ENCODE results near the gene PCDHGA10.

DNA sequence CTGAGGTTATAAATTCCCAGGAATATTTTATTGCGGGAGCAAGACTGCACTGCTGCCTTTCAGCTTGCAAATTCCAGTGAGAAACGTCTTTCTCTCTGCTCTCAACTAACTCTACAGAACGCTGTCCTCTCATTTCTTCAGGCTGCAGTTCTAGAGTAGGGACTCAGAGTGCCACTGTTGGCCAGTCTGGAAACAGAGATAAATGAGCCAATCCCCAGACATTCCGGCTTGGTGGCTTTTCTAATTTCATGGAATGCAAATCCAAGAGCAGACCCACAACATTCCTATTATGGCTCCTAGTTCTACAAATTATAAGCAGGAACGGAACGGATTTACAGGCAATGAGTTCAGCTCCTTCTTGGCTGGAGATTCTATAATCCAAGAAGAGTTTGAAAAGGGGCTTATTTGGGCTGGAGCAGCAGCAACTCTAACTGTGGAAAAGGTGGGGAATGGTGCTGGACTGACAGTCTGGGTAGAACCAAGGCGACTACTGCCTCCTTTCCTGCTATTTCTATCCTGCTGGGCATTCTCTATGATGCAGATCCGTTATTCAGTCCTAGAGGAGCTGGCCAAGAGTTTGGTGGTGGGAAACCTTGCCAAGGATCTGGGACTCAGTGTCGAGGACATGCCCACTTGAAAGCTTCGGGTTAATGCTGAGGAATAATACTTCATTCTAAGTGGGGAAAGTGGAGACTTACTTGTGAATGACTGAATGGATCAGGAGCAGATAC, 26.8 kb downstream of the PCDHGA10 start:
- TF ChIP-seq, protein P1, sequence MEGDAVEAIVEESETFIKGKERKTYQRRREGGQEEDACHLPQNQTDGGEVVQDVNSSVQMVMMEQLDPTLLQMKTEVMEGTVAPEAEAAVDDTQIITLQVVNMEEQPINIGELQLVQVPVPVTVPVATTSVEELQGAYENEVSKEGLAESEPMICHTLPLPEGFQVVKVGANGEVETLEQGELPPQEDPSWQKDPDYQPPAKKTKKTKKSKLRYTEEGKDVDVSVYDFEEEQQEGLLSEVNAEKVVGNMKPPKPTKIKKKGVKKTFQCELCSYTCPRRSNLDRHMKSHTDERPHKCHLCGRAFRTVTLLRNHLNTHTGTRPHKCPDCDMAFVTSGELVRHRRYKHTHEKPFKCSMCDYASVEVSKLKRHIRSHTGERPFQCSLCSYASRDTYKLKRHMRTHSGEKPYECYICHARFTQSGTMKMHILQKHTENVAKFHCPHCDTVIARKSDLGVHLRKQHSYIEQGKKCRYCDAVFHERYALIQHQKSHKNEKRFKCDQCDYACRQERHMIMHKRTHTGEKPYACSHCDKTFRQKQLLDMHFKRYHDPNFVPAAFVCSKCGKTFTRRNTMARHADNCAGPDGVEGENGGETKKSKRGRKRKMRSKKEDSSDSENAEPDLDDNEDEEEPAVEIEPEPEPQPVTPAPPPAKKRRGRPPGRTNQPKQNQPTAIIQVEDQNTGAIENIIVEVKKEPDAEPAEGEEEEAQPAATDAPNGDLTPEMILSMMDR (IDR thresholded peaks at IDR 0.05): no peak
- no peak for TF ChIP-seq EP300 (IDR thresholded peaks at IDR 0.05; ENCODE audit: low read depth)
- no peak for TF ChIP-seq POLR2AphosphoS5 (IDR thresholded peaks at IDR 0.05)

Data from transverse colon (tissue), 4 donors.